HepG2 (cell line): ENCODE results near the gene THUMPD2. TPM values are rescaled to one million over a fixed set of nuclear protein-coding genes. Genes with fewer than 3 reads are reported as not detected.

ENCODE experiments used
- ATAC-seq: fragments of 200-7000 bp; cut with Tn5 transposase; 3 replicates; pipeline ENCODE4 v1.9.1; 2020; ENCODE audit warnings: mild to moderate bottlenecking, moderate library complexity
- BruUV-seq: library from RNA; stranded (reverse); fragments of 400-500 nt; replicated peaks from 2 replicates; lab custom pipeline; 2021; lab: Mats Ljungman, UMichigan
- CTCF ChIA-PET: fragments of 300-600 bp; formaldehyde crosslinking; extraction: SDS; loops from one replicate; lab custom pipeline; 2021; ENCODE audit warnings: low total read pairs, inconsistent platforms, low intra/inter-chr PET ratio; lab: Yijun Ruan, JAX
- POLR2A ChIA-PET: fragments of 350-600 bp; sonication (Branson Sonifier 250); formaldehyde crosslinking; loops from one replicate; lab custom pipeline; 2020; ENCODE audit warnings: antibody characterized with exemption, inconsistent platforms; lab: Yijun Ruan, JAX
- DNase-seq: peaks from one replicate; pipeline ENCODE4 v3.0.0-alpha.2; 2015; ENCODE audit warnings: low spot score
- FAIRE-seq: peaks from 3 replicates; lab custom pipeline; 2011; peaks lifted over from hg19 to GRCh38; lab: Jason Lieb, UNC
- H2AFZ ChIP-seq: one replicate; pipeline ENCODE4 v1.6.1; 2011; ENCODE audit warnings: low read length, inconsistent platforms
- H3K27ac ChIP-seq: fragments of 300-600 bp; 3 replicates; pipeline ENCODE4 v1.8.0; 2011; ENCODE audit warnings: mixed run types, mild to moderate bottlenecking, mixed read lengths, low read length, inconsistent platforms; ENCODE audit not compliant: insufficient read depth; ENCODE audit errors: extremely low read length
- H3K27me3 ChIP-seq, 2 experiments: fragments of 200-600 bp in 1 of 2; 2 replicates in 1 of 2; 3 replicates in 1 of 2; pipeline versions ENCODE4 v1.6.0 to v1.8.0; 2011; ENCODE audit warnings: low read length in 2 of 2, mild to moderate bottlenecking in 2 of 2, moderate library complexity in 2 of 2, inconsistent platforms in 1 of 2; ENCODE audit not compliant: insufficient read depth in 2 of 2, control insufficient read depth in 1 of 2
- H3K36me3 ChIP-seq, 2 experiments: fragments of 200-600 bp in 1 of 2; replicated peaks in 1 of 2; 2 replicates in 1 of 2; 3 replicates in 1 of 2; pipeline versions ENCODE4 v1.5.1 to v1.8.0; 2011; ENCODE audit warnings: low read length in 2 of 2, inconsistent platforms in 1 of 2; ENCODE audit not compliant: insufficient read depth in 2 of 2, control insufficient read depth in 1 of 2
- H3K4me1 ChIP-seq: 2 replicates; pipeline ENCODE4 v1.5.1; 2012; ENCODE audit warnings: low read length, inconsistent platforms; ENCODE audit not compliant: insufficient read depth
- H3K4me2 ChIP-seq: 2 replicates; pipeline ENCODE4 v1.6.0; 2011; ENCODE audit warnings: low read depth, low read length, inconsistent platforms
- H3K4me3 ChIP-seq, 3 experiments: fragments of 200-600 bp in 1 of 3; sonication (generic), shearing (Covaris generic) in 1 of 3; replicated peaks in 1 of 3; 2 replicates each; pipeline ENCODE4 v1.5.1; 2011 to 2016; ENCODE audit warnings: low read length in 3 of 3, inconsistent platforms in 2 of 3, low read depth in 2 of 3, mild to moderate bottlenecking in 2 of 3, control low read depth in 1 of 3, mixed read lengths in 1 of 3; ENCODE audit not compliant: insufficient read depth in 1 of 3
- H3K79me2 ChIP-seq: one replicate; pipeline ENCODE4 v1.6.1; 2011; ENCODE audit warnings: low read length, inconsistent platforms; ENCODE audit not compliant: insufficient read depth
- H3K9ac ChIP-seq: 2 replicates; pipeline ENCODE4 v1.6.0; 2011; ENCODE audit warnings: mild to moderate bottlenecking, low read depth, low read length, inconsistent platforms; ENCODE audit not compliant: insufficient read depth
- H3K9me3 ChIP-seq: 2 replicates; pipeline ENCODE4 v1.5.1; 2012; ENCODE audit warnings: mild to moderate bottlenecking, low read length
- H4K20me1 ChIP-seq: 2 replicates; pipeline ENCODE4 v1.6.0; 2011; ENCODE audit warnings: inconsistent platforms, mild to moderate bottlenecking, low read length, moderate library complexity; ENCODE audit not compliant: insufficient read depth
- CREM ChIP-seq, 2 experiments: sonication (generic) in 1 of 2; formaldehyde crosslinking in 1 of 2; IDR thresholded peaks; 2 replicates each; pipeline versions ENCODE4 v1.4.0 to v1.6.1; 2016 to 2020; ENCODE audit warnings: antibody characterized with exemption in 1 of 2, mild to moderate bottlenecking in 1 of 2, missing genetic modification reagents in 1 of 2
- KLF16 ChIP-seq, 2 experiments: sonication (generic) in 1 of 2; formaldehyde crosslinking in 1 of 2; IDR thresholded peaks; 2 replicates each; pipeline versions ENCODE4 v1.6.1 to v1.8.0; 2016 to 2023; ENCODE audit warnings: missing genetic modification reagents in 2 of 2, missing compliant biosample characterization in 1 of 2
- KLF6 ChIP-seq: IDR thresholded peaks from 2 replicates; pipeline ENCODE4 v1.8.0; 2016; ENCODE audit warnings: missing biosample characterization, missing genetic modification reagents
- NCOR1 ChIP-seq: fragments of 200-600 bp; sonication (generic); IDR thresholded peaks from 2 replicates; pipeline ENCODE4 v1.7.0; 2017; ENCODE audit warnings: antibody characterized with exemption, low read length, borderline replicate concordance
- TBP ChIP-seq: sonication (generic); formaldehyde crosslinking; IDR thresholded peaks from 2 replicates; pipeline ENCODE4 v1.5.0; 2020; ENCODE audit warnings: missing genetic modification reagents
- TEAD3 ChIP-seq: optimal IDR thresholded peaks from 2 replicates; pipeline ENCODE3; 2016; ENCODE audit warnings: borderline replicate concordance
- YY1 ChIP-seq: IDR thresholded peaks from 2 replicates; pipeline ENCODE4 v1.6.1; 2011; ENCODE audit warnings: low read length, low read depth, moderate library complexity, mild to moderate bottlenecking; ENCODE audit not compliant: insufficient read depth, insufficient replicate concordance
- ZFP36 ChIP-seq: fragments of 150-350 bp; IDR thresholded peaks from 2 replicates; pipeline ENCODE4 v1.6.1; 2018; ENCODE audit warnings: borderline replicate concordance, low read length, low read depth; ENCODE audit not compliant: partially characterized antibody
- ZNF367 ChIP-seq: sonication (generic); formaldehyde crosslinking; IDR thresholded peaks from 2 replicates; pipeline ENCODE4 v1.4.0; 2020; ENCODE audit warnings: missing genetic modification reagents, borderline replicate concordance
- ZNF629 ChIP-seq: sonication (generic); formaldehyde crosslinking; conservative IDR thresholded peaks from 2 replicates; pipeline ENCODE4 v1.5.0; 2020; ENCODE audit warnings: missing genetic modification reagents
- WGBS: methylation state at CpG from one replicate; pipeline ENCODE4 v1.1.6; 2017; ENCODE audit warnings: low lambda C conversion rate; 5-methylcytosine and 5-hydroxymethylcytosine counted together
- in situ Hi-C: cut with HindIII; loops from 2 replicates; pipeline ENCODE4 v1.10.0; 2017; ENCODE audit warnings: low pct_unique_long_range_greater_than_20kb; ENCODE audit not compliant: extremely low pct_ligation_motif_present
- intact Hi-C: fragments of 100-400 bp; cut with micrococcal nuclease; formaldehyde crosslinking; loops from one replicate; pipeline ENCODE4 v1.10.0; 2022; ENCODE audit not compliant: unreplicated experiment
- polyA plus RNA-seq, 8 experiments: library from polyadenylated mRNA; depleted of rRNA in 3 of 8; stranded (reverse) in 7 of 8; unstranded in 1 of 8; fragments of >200 nt; fragmentation: Illumina TruSeq in 4 of 8; extraction: Trizol in 4 of 8; gene quantifications; 2 replicates each; pipeline versions ENCODE4 v1.2.1 to v1.2.3, GENCODE V29; 2011 to 2016; ENCODE audit warnings: low read depth in 4 of 8, missing spikeins in 1 of 8, mixed read lengths in 1 of 8; ENCODE audit not compliant: insufficient read depth in 1 of 8
- total RNA-seq, 5 experiments: library from RNA; depleted of rRNA; stranded (reverse); fragments of >200 nt; fragmentation: Illumina TruSeq; extraction: Trizol; gene quantifications; 2 replicates each; pipeline ENCODE4 v1.2.3, GENCODE V29; 2016; ENCODE audit warnings: low read depth in 1 of 5
- TF ChIP-seq, protein P1 (sequence below): sonication (generic); formaldehyde crosslinking; IDR thresholded peaks from 2 replicates; pipeline ENCODE4 v1.5.1; 2020; ENCODE audit warnings: missing genetic modification reagents, mild to moderate bottlenecking, borderline replicate concordance
- TF ChIP-seq, protein P2 (sequence below), 2 experiments: sonication (generic) in 1 of 2; formaldehyde crosslinking in 1 of 2; IDR thresholded peaks; 2 replicates each; pipeline versions ENCODE4 v1.4.0 to v1.6.1; 2016 to 2020; ENCODE audit warnings: borderline replicate concordance in 1 of 2, low read depth in 1 of 2, mild to moderate bottlenecking in 1 of 2, missing genetic modification reagents in 1 of 2

The THUMPD2 gene
- total and polyA plus RNA-seq, 2 of the 13 experiments (the other 11 are each of a cell fraction or from before 2014, with no cell fraction given) = 11.8 to 15.6 TPM

DNA sequence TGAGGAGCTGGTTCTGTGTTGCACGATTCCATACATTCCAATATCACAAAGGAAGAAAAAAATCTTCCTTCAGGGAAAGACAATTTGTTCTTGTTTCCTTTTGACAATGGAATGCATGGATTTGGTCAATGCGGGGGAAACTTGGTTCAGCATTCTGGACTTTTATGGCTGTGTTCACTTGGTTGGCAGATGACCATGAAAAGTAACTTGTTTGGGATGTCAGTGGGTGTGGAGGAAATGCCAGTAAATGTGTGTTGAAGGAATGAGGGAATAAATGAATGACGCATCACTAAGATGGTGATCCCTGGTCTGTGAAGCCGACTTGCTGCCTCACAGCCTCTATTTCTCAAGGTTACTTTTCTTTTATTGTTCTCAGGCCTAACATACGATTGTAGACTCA is 53.7 kb downstream of the THUMPD2 start:
- peaks cover 32% of the 10 kb centered on the region; the same call in 1 of the 2 replicates for H3K4me1 ChIP-seq
- H3K36me3 ChIP-seq = no peaks in the 10 kb centered on the region
- H3K79me2 ChIP-seq = no peaks in the 10 kb centered on the region
- H3K9ac ChIP-seq = no peak overlapping the region
- FAIRE-seq (no peak), ATAC-seq (no peak), DNase-seq (no peak)
- WGBS = 57% methylated on average over 5 of the region's 5 CpGs
- intact Hi-C loops = no loop called here
- no TSS peak for BruUV-seq
- no peak overlapping the region for H3K4me3 ChIP-seq
- H3K27ac ChIP-seq = no peak overlapping the region
- H2AFZ ChIP-seq = no peak overlapping the region
- CTCF ChIA-PET = no interaction called here
- H3K27me3 ChIP-seq = peaks cover 0 to 32% of the 10 kb centered on the region in 2 experiments; a peak in 3 of 5 replicates
- in situ Hi-C loops = no loop called here
- no peak overlapping the region for H3K4me2 ChIP-seq
- POLR2A ChIA-PET = no interaction called here
- H4K20me1 ChIP-seq = no peaks in the 10 kb centered on the region
- no peaks in the 10 kb centered on the region for H3K9me3 ChIP-seq
- TF ChIP-seq KLF6 (CRISPR knock-in tag) (no peak), TBP (CRISPR knock-in tag) (no peak), TEAD3 (CRISPR knock-in tag) (no peak), CREM (IDR thresholded peaks at IDR 0.05) (no peak), CREM (CRISPR knock-in tag; IDR thresholded peaks at IDR 0.05) (no peak), KLF16 (CRISPR knock-in tag; IDR thresholded peaks at IDR 0.05) (no peak), ZNF629 (CRISPR knock-in tag) (no peak), YY1 (no peak), ZNF367 (CRISPR knock-in tag) (no peak), NCOR1 (no peak), ZFP36 (no peak)
- TF ChIP-seq, protein P1, sequence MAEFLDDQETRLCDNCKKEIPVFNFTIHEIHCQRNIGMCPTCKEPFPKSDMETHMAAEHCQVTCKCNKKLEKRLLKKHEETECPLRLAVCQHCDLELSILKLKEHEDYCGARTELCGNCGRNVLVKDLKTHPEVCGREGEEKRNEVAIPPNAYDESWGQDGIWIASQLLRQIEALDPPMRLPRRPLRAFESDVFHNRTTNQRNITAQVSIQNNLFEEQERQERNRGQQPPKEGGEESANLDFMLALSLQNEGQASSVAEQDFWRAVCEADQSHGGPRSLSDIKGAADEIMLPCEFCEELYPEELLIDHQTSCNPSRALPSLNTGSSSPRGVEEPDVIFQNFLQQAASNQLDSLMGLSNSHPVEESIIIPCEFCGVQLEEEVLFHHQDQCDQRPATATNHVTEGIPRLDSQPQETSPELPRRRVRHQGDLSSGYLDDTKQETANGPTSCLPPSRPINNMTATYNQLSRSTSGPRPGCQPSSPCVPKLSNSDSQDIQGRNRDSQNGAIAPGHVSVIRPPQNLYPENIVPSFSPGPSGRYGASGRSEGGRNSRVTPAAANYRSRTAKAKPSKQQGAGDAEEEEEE (CRISPR knock-in tag) = no peak
- TF ChIP-seq, protein P2, sequence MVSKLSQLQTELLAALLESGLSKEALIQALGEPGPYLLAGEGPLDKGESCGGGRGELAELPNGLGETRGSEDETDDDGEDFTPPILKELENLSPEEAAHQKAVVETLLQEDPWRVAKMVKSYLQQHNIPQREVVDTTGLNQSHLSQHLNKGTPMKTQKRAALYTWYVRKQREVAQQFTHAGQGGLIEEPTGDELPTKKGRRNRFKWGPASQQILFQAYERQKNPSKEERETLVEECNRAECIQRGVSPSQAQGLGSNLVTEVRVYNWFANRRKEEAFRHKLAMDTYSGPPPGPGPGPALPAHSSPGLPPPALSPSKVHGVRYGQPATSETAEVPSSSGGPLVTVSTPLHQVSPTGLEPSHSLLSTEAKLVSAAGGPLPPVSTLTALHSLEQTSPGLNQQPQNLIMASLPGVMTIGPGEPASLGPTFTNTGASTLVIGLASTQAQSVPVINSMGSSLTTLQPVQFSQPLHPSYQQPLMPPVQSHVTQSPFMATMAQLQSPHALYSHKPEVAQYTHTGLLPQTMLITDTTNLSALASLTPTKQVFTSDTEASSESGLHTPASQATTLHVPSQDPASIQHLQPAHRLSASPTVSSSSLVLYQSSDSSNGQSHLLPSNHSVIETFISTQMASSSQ (IDR thresholded peaks at IDR 0.05; ENCODE audit: low read depth) = no peak
- TF ChIP-seq, protein P2 (CRISPR knock-in tag; IDR thresholded peaks at IDR 0.05; ENCODE audit: borderline replicate concordance) = no peak
